ENCODE results near the gene GRID1.

DNA sequence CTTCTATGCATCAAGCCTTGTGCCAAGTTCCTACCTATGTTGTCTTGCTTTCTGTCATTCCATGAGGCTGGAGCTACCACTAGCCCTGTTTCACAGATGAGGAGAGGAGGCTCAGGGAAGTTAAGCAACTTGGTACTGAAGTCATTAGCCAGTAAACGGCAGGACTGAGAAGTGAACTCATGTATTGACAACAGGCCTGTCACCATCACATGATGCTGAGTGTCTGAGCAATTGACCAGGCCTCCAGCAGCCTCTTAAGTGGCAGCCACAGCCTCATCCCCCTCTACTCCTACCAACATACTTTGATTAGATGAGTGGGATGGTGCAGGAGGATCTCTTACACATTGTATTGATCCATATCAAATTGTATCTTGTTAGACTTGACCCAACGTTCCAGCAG, 317.6 kb downstream of the GRID1 start:
- TF ChIP-seq, protein P1, sequence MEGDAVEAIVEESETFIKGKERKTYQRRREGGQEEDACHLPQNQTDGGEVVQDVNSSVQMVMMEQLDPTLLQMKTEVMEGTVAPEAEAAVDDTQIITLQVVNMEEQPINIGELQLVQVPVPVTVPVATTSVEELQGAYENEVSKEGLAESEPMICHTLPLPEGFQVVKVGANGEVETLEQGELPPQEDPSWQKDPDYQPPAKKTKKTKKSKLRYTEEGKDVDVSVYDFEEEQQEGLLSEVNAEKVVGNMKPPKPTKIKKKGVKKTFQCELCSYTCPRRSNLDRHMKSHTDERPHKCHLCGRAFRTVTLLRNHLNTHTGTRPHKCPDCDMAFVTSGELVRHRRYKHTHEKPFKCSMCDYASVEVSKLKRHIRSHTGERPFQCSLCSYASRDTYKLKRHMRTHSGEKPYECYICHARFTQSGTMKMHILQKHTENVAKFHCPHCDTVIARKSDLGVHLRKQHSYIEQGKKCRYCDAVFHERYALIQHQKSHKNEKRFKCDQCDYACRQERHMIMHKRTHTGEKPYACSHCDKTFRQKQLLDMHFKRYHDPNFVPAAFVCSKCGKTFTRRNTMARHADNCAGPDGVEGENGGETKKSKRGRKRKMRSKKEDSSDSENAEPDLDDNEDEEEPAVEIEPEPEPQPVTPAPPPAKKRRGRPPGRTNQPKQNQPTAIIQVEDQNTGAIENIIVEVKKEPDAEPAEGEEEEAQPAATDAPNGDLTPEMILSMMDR (IDR thresholded peaks at IDR 0.05) = no peak
- TF ChIP-seq ZFX (IDR thresholded peaks at IDR 0.05; ENCODE audit: borderline replicate concordance) = no peak

All from 22Rv1 (cell line).